ENCODE results near the gene ELAVL1.

DNA sequence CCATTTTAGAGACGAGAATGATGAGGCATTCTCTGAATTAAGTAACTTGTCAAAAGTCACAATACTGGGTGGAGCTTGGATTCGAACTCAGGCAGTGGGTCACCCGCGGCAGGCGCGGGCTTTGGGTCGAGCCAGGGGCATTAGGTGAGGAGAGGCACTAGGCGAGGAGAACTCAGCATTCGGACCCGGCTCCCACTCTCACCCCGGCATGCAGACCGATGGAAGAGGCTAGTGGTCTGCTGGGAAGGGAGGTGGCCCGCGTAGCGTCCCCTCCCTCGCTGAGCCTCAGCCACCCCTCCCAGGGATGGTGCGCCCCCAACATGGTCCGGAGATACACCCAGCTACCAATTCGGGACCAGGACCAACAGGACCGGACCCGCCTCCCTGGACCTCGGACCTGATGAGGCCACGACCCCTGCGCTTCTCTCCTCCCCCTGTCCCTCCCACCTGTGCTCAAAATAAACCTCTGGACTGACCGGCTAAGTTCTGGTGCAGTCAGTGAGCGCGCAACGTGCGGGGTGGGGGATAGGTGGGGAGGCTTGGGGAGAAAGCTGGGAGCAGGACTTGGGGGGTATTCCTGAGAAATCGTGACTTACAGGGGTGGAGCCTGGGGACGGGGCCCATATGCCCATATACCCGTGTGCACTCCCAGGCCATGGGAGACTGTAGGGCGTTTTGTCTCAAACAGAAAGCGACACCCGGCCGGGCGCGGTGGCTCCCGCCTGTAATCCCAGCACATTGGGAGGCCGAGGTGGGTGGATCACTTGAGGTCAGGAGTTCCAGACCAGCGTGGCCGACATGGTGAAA is 86.6 kb downstream of the ELAVL1 start:
- TF ChIP-seq, protein P1, sequence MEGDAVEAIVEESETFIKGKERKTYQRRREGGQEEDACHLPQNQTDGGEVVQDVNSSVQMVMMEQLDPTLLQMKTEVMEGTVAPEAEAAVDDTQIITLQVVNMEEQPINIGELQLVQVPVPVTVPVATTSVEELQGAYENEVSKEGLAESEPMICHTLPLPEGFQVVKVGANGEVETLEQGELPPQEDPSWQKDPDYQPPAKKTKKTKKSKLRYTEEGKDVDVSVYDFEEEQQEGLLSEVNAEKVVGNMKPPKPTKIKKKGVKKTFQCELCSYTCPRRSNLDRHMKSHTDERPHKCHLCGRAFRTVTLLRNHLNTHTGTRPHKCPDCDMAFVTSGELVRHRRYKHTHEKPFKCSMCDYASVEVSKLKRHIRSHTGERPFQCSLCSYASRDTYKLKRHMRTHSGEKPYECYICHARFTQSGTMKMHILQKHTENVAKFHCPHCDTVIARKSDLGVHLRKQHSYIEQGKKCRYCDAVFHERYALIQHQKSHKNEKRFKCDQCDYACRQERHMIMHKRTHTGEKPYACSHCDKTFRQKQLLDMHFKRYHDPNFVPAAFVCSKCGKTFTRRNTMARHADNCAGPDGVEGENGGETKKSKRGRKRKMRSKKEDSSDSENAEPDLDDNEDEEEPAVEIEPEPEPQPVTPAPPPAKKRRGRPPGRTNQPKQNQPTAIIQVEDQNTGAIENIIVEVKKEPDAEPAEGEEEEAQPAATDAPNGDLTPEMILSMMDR (IDR thresholded peaks at IDR 0.05) = no peak
- TF ChIP-seq POLR2A (IDR thresholded peaks at IDR 0.05) = no peak

All from testis (tissue), 2 donors.